ENCODE data around the gene TNIP2.

The TNIP2 gene, protein sequence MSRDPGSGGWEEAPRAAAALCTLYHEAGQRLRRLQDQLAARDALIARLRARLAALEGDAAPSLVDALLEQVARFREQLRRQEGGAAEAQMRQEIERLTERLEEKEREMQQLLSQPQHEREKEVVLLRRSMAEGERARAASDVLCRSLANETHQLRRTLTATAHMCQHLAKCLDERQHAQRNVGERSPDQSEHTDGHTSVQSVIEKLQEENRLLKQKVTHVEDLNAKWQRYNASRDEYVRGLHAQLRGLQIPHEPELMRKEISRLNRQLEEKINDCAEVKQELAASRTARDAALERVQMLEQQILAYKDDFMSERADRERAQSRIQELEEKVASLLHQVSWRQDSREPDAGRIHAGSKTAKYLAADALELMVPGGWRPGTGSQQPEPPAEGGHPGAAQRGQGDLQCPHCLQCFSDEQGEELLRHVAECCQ

DNA sequence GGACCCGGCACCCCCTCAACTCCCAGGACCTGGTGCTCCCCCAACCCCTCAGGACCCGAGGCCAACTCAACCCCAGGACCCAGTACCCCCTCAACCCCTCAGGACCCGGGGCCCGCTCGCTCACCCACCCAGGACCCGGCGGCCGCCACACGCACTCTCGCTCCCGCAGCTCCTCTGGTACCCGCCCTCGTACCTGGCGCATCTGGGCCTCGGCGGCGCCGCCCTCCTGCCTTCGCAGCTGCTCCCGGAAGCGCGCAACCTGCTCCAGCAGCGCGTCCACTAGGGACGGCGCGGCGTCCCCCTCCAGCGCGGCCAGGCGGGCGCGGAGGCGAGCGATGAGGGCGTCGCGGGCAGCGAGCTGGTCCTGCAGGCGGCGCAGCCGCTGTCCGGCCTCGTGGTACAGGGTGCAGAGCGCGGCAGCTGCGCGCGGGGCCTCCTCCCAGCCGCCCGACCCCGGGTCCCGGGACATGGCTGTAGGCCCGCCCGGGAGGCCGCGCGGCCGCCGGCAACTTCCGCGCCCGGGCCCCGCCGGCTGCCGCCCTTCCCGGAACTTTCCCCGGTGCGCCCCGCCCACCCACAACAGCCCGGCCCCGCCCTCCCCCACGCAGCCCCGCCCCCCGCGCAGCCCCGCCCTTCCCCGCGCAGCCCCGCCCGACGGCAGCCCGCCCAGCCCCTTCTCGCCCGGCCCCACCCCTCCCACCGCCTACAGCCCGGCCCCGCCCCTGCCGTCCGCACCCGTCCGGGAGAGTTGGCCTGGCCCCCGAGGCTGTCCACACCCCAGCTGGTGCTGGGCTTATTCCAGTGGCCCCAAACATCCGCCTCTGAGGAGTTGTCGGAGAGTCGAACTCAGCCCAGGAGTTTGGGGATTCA is at the start of gene TNIP2:
Gene TNIP2 (minus strand): TSS at position 516 of the 870 bp plus-strand sequence. CDS start 47 bp downstream, at position 469.
- DNase-seq: peak; percentile 76 to 87

DNA sequence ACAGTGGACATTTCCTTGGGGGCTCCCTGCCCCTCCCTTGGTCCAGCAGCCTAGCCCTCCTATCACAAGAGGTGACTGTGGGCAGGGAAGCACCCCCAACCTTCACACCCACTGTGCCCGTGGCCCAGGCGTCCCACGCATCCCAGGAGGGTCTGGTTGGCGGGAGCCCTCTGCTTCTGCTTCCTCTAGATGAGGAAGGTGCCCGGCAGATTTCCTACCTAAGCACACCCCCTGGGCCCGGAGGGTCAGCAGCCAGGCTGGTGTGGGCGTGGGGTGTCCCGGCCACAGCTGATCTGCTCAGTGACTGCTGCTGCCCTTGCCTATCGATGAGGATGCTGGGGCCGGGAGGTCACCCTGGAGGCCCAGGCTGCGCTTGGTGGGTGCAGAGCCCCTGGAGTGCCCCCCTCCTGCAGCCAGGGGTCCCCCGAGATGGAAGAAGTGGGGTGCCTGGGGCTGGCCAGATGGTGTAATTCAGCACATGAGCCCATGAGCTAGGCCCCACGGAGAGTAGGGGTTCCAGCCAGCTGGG is 48.9 kb upstream of the TNIP2 start:
- DNase-seq: no peak

DNA sequence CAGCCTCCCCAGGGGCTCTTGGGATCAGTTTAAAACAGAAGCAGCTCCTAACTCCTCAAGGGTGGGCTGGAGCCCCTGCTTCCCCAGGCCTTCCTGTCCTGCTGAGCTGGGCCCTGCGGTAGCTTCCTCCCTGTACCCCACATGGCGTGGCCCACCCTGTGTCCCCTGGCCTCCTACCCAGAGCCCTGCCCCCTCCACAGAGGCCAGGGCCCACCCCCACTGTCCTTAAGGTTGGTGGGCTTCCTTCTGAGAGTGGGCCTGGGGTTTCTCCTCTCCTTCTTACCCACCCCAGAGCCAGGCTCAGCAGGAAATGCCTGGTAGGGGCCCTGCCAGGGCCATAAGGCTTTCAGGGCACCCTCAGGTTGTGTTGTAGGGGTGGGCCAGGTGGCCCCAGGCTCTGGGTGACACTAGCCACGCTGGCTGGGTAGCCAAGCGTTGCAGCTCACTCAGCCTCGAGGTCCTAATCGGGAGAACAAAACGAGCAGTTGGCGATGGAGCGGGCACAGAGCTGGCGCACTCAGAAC is 48.4 kb upstream of the TNIP2 start:
- DNase-seq: no peak

DNA sequence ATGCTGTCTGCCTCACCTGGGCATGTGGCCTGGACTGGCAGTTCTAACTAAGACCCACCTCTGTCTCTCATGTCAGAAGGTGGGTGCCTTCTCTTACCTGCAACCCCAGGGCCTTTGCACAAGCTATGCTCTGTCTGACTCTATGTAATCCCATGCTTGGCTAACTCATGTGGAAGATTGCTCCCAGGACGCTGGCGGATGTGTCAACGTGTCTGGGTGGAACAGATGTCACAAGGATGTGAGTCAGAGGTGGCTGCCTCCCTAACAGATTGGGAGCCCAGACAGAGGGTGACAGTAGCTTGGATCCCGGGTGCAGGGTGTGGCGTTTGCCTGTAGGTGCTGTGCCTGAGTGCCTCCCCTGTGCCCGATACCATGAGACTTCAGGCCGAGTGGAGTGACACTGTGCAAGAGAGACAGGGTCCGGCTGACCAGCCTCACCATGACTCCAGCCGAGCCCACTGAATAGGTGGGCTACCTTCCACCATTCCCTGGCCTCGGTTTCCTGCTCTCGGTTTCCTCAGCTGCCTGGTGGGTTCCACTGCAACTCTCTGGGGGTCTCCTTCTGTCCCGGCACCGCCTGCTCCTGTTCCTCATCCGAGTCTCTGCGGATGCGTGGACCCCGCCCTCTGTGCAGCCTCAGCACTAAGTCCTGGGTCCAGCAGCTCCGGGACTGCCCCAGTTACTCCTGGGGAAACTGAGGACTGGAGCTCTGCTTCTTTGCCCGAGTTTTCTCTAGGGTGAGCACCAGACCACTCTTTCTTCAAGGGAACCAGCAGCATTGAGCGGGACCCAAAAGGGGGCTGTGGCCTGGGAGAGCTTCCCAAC is 47.7 kb upstream of the TNIP2 start:
- DNase-seq: peak in 1 of 2 donors; percentile 61

DNA sequence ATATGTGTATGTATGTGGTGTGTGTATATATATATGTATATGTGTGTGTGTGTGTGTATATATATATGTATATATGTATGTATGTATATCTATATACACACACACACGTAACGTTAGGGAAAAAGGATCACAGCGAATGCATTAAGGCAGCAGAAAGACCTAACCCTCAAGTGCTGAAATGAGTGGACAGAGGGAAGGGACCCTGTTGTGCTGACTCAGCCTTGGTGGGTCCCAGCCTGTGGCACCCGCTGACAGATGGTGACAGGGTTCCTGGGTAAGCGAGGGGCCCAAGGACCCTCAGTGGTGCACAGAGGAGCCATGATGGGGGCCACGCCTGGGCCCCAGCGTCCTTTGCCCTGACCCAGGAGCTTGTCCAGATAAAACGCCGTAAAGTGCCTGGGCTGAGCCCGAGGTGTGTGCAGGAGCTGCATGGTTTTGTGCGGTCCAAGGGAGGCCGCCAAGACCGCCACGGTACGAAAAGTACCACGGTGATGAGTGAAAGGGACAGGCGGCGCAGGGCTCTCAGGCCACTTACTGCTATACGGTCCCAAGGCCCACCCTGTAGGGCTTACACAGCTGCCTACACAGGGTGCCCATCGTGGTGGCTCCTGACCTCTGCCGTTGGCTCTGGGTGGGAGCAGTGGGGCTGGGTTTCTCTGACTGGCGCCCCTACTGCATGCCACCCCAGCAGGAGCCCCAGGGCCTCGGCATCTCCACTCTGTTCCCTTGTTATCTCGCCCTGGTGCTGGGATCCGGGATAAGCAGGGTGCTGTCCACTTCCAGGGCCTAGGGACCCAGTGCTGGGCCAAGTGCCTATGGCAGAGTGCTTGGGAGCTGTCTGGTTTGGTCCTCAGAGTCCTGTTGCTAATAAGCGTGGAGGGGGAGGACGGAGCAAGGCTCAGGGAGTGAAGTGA is 46.7 kb upstream of the TNIP2 start:
- no peak for DNase-seq

DNA sequence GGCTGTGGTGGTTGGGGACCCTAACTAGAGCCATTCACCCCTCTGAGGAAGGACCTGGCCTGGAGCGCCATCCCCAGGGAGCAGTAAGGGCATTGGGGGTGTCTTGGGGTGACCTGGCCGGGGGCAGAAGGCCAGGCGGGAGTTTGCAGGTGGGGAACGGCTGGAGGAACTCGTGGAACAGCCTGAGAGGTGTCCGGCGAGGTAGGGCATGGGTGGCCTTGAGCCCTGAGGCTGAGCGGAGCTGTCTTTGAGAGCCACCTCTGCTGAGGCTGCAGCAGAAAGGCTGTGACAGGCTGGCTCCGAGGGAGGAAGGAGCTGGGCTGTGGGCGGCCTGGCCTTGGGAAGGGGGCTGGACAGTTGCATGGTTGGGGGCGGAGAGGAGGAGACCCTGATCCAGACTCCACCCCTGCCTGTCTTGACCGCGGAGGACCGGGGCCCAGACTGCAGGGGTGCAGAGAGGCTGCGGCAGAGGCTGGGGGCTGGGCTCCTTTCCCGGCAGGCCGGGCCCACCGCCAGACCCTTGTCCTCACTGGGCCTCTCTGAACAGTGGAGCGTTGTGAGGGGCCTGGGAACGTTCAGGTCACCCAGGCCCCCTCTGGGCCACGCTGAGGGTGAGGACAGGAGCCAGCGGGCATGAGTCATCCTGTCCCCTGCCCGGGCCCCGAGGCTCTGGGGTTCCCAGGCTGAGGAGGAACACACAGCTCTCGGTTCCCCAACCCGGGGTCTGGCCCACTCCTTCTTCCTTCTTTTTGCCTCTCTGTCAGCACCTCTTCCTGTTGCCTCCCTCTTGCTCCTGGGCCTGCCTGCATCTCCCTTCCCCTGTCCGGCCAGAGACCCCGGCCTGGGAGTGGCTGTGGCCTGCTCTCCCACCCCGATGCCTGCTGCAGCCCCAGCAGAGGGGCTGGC is 44.8 kb upstream of the TNIP2 start:
- peak; percentile 35 to 71 for DNase-seq

DNA sequence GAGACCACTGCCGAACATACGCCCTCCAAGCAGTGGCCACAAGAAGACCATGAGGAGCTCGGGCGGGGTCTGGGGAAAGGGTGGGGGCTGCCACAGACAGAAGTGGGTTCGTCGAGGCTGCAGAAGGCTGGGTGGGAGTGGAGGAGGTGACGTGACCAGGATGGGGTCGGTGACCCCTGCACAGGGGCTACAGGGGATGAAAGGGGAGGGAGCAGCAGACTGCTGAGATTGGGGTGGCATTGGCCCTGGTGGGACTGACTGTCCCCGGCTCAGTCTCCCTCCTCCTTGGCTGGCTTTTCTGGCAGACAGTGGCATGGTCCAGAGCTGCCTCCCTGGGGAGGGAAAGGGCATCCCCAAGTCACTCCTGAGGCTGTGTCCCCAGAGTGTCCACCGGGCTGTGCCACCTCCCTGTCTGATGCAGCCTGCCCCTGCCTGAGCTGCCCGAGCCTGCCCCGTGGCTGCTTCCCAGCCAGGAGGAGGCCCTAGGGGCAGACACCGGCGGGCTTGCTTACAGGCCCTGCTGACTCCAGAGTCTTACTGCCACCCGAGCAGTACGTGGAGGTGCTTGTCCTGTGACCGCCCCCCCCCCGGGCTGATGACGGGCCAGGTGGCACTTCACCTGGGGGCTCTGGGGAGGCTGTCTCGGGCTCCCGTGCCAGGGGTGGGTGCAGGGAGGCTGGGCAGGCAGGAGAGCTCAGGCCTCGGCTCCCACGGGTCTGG is 44.0 kb upstream of the TNIP2 start:
- no peak for DNase-seq

DNA sequence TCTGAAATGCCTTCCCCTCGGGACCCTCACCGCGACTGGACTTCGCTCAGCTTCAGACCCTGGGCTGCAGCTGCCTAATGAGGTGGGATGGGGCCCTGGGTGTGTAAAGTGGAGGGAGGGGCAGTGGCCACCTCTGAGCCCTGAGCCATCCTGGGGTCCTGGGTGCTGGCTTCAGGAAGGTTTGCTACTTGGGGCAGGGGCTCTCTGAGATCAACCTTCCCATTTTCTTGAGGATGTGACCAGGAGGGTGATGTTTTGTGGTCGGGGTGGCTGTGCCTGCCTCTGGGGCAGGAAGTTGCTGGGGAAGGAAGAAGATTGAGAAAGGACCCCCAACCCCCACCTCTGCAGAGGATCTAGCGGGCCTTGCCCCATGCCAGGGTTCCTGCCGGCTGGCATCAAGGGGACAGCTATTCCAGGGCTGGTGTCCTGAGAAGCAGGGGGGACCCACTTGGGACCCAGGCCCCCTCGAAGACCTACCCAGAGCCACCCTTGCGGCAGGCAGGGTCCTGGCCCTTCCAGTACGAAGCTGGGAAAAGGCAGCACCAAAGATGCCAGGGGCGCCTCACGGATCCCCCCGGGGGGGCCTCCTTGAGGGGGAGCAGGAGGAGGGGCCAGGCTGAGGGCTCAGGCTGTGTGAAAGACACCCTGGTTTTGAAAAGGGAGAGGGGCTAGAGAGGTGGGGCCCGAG is 43.2 kb upstream of the TNIP2 start:
- no peak for DNase-seq

DNA sequence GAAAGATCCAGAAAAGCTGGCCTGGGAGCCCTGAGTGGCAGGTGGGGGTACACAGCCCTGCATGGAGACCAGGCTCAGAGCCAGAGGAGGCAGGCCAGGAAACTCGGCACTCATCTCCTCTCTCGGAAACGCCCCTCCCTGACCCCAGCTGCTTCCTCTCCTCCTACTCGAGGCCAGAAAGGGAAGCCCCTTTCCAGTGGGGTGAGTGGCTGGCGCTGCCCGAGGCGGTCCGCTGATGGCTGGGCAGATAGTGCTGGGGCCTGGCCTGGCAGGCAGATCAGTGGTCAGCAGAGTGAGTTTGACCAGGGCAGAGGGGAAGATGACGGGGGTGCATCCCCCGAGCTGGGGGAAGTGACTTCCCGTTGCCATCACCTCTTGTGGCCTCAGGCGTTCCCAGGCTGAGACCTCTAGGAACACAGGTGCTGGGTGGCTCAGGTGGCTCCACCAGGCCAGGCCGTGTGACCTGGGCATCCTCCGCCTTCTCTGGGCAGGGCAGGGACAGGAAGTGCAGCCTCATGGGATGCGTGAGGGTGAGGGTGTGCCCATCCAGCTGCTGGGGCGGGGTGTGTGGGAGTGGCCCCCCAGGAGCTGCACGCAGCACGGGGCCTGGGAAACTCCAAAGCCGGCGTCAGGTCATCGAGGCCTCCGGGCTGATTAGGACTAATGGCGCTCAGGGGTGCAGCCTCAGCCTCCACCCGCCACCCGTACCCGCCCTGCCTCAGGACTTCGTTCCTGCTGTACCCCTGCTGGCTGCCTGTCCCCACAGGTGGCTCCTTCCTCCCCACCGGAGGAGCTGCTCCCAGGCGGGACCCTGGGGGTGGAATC is 42.5 kb upstream of the TNIP2 start:
- DNase-seq: peak; percentile 62

DNA sequence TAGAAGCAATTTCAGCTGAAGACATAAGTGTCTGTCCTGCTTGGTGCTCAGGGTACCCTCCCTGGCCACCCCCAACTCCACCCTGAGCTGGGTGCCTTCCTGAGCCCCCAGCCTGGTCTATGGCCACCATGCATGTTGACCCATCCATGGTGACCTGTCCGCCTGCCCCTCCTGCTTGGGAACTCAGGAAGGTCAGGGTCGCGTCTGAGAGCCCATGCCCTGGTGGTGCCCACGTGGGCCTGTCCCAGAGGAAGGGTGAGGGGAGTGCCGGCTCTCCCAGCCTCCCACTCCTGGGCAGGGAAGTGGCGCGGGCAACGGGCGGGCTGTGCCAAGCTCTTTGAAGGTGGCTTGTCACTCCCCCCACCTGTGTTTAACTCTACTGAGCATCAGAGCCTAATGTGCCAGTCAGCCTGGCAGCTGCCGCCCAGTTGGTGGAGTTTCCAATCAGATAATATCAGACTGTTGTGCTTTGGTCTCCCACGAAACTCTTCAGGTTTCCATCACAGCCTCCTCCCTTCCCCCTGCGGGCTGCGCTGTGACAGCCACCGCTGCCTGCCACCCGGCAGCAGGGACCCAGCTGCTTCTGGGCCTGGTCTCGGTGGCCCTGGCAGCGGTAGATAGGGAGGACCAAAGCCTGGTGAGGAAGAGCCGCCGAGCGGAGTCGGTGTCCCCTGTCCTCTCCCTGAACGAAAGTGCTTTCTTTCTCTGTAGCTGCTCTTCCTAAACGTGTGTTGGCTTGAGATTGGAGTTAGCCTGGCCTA is 41.6 kb upstream of the TNIP2 start:
- peak in 1 of 2 donors; percentile 65 for DNase-seq

DNA sequence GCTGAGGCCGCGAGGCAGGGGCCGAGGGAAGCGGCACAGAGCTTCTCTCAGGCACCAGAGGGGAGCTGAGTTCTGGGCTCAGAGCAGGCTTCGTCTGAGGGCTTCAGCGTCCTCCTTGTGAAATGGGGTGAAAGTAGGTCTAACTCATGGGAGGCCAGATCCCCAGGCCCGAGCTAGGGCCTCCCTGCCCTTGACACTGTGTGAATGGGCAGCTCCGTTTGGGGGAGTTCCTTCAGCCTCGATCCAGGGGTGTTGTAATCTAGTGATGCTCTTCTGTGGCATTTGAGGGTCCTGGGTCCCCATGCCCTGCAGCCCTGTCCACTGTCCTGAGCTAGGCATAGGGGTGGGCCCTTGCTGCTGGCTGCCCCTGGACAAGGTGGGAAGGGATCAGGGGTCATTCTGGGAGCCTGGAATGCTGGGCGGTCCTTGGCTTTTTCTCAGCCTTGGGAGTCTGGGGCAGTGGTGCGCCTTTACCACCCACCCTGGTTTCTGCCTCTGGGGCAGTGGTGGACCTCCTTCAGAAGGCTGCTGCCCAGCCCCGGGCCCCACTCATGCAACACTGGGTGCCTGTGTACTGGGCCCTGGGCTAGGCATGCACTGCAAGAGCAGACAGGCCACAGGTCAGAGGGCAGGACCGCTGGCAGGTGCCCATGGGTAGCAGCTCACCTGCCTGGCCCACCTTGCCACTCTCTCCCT is 40.9 kb upstream of the TNIP2 start:
- DNase-seq: no peak

DNA sequence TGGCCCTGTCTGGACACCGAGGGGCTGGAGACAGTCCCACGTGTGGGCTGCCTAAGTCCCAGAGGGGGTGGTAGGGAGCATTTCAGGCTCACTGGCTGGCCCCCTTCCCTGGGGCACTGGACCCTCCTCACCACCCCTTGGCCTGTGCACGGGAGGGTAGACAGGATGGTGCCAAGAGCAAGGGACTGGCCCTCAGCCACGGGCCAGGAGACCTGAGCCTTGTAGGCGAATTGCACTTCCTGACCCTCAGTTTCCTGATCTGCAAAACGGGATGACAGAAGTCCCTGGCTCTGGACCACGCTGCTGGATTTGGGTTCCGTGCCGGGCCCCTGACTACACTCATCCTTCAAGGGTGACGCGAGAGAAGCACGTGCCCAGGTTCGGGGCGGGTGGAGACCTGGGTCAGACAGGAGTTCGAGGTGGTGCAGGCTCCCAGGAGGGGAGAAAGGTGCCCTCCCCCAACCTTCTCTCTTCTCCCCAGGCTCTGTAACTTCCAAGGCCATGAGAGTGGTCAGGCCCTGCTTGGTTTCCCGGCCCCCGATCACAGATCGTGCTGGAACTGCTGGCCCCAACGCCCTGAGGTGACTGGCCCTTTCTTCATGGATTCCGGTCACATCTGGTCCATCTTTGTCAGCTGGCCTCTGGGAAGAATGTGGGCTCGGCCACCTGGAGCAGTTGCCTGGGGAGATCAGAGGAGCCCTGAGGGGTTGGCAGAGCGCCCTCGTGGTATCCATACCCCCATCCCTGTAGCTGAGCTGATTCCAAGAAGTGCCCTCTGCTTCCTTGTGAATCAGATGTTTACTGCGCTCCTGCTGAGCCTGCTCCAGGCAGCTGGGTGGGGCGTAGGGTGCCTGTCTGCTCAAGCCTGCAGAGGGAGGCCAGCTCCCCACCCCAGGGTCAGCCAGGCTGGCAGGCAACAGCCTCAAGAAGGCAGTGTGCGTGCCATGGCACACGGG is 40.0 kb upstream of the TNIP2 start:
- DNase-seq: no peak

DNA sequence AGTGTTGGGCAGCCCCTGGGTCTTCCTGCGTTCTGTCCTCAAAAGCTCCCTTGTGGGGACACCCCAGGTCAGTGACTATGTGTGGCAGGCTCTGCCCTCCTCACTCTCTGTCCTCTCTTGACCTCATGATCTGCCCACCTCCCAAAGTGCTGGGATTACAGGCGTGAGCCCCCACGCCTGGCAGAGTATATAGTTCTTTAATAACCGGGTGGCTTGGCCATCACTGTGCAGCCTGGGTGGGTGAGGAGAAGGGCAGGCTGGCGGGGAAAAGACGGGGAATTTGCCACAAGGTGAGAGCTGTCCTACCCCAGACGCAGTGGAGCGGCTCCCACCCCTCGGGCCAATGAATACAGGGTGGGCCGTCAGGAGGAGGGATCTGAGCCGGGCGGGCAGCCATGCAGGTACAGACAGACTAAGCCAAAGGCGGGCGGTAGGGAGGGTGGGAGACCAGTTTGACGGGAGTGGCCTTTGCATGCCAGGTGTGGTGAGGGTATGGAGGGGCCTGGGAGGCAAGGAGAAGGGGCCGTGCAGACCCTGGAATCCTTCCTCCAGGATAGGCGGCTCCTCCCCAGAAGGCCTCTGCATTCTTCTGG is 39.3 kb upstream of the TNIP2 start:
- no peak for DNase-seq

DNA sequence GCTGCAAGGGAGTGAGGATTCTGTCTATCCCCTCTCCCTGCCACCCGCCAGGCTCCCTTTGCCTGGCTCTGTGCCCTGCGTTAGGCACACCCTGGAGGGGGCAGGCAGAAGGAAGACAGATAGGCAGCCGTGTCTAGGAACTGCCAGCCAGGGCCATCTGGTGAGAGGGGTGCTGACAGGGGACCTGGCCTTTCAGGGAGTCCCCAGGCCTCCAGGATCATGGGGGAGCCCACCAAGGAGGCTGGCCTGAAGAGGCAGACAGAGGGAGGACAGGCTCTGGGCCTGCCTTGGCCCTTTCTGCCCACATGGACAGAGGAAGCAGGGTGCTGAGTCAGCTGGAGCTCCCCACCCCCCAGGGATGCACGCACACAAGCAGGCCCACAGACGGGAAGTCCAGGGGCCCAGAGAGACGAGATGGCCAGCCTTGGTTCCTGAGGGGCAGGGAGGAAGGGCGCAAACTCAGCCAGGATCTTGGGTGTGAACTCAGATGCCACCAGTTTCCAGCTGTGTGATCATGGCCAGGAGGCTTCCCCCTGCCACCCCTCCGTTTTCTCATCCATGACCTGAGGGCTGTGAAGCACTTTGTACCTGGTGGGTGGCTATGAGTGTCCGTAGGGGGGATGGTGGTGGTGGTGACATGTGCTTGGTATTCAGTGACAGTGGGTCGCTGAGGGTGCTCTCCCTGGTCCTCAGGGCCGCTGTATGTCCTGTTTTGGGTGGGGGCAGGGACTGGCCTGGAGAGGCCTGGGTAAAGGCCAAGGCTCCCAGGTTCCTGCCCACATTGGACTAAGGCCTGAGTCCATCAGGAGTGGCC is 38.6 kb upstream of the TNIP2 start:
- peak in 1 of 2 donors; percentile 53 for DNase-seq
